ENCODE measurements around the gene EVA1A.
"Not testable (repeated sequence)": the region's sequence is repeated elsewhere in the genome, so short reads cannot be mapped to it uniquely, and the experiment has no call there.

EVA1A gene

DNA sequence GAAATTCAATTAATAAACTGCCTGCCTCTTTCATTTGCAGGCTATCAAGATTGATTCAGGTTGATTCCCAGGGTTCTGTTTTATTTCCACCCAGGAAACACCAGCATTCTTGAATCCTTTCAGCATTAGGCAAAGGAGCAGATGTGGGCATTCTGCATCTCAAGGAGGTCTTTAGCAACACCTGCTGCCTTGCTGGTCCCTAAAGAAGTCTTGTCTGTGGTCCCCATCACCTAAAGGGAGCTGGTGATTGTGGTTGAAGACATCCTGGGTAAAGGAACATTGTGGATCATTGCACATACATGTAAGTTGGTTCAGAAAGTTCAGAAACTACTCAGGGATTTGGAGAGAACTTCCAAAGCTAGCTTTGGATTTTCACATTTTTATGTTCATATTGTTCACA lies 78.3 kb downstream of the EVA1A start:
- no peak for DNase-seq (ENCODE audit: low spot score)

DNA sequence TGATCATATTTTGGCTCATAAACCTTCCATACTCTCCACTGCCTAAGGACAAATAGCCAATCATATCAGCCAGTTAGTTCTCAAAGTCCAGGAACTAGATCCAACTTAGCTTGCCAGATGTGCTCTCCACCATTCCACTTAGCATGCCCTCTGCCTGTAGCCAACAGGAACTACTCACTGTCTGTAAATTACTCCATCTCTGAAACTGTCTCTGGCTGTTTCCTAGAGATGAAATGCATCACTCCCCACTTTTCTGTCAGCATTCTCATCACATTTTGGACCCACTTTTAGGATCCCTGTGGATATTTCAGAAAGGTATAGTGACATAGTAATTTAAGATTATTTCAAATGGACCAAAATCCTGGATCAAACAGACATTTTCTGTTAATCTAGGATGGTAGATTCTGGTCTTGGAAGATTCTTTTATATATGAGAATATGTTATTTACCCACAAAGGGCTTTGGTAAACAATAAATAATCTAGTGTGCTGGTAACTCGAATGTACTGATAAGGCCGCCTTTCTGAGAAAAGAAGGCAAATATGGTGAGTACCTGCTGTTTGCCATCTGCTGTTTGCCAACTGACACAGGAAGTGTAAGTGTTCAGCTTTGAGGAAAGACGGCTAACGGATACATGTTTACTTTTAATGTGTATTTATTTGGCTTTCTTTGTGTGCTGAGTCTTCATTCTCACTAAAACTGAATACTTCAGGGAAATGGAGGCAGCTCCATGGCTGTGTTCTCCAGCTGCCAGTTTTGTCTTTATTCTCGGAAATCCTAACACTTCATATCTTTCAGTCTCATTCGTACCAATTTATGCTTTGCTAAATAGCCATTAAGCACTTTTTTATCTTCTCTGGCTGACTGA lies 79.5 kb downstream of the EVA1A start:
- DNase-seq (ENCODE audit: low spot score): no peak

DNA sequence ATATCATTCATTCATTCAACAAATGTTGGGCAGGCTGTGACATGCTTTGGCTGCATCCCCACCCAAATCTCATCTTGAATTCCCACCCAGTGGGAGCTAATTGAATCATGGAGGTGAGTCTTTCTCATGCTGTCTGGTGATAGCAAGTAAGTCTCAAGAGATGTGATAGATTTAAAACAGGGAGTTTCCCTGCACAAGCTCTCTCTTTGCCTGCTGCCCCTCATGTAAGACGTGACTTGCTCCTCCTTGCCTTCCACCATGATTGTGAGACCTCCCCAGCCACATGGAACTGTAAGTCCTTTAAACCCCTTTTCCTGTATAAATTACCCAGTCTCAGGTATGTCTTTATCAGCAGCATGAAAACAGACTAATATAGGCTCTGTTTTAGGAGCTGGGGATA lies 83.0 kb downstream of the EVA1A start:
- not testable (repeated sequence) for DNase-seq (ENCODE audit: low spot score)

DNA sequence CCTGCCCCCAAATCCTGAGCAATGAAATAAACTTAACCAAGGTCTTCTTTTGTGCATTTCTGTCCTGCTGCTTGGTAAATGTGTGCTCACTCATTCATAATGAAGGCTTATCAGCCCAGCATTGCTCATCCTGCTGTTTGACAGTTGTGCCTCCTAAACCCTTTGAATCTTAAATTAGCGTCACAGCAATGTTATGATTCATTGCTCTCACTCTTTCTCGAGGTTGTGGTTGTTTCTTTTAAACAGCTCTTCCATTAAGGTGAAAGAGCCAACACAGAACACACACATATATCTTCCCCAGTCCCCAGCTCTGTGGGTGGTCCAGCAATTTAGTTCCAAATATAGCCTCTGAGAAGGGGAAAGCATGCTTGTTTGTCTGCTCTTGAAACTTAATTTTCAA lies 84.0 kb downstream of the EVA1A start:
- DNase-seq (ENCODE audit: low spot score): no peak

DNA sequence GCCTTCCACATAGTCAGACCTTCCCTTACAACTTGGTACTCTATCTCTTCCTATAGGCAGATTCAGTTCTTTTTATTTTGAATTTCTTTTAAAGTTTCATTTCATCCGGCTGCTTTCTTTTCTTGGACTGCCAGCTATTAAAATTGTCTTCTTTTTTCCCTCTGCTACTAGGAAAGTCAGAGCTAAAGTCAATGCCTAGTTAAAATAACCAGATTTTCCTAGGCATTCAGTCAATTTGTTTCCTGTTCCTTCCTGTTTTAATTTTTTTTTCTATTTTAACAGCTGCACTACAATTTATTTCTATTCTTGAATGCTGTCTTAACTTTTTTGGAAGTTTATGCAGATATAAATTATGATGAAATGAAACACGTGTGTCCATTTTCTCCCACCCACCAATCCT lies 84.8 kb downstream of the EVA1A start:
- no peak for DNase-seq (ENCODE audit: low spot score)

DNA sequence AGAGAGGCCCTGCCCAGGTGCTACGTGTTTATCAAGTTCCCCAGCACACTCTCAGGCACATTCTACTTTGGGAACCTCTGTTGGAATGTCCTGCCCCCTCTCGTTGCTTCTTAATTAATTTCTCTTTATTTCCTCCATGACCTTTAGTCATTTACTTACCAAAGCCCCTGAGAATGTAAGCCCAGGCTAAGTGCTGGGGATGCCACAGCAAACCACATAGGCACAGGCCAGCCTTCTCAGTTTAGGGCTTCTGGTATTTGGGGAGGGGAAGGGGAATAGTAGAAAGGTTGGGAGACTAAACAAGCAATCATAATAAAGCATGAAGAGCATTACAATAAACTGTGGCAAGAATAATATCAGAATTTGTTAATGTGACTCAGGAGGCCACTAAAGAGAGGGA lies 85.7 kb downstream of the EVA1A start:
- DNase-seq (ENCODE audit: low spot score): no peak

DNA sequence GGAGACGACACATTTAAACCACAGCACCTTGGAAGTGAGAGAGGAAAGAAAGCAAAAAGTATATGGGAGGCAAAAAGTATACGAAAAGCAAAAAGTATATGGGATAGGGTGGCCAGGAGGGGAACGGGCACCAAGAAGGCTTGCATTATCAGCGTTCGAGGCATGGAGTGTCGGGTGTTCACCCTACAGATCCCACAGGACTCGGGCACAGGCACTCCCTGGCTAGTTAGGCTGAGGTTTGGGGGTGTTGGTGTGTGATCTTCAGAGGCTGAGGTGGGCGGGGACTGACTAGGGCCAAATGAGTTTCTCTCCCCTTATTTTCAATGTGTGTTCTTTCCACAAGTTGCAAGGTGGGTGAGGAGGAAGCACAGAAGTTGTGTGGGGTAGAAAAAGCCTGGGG lies 86.6 kb downstream of the EVA1A start:
- no peak for DNase-seq (ENCODE audit: low spot score)

DNA sequence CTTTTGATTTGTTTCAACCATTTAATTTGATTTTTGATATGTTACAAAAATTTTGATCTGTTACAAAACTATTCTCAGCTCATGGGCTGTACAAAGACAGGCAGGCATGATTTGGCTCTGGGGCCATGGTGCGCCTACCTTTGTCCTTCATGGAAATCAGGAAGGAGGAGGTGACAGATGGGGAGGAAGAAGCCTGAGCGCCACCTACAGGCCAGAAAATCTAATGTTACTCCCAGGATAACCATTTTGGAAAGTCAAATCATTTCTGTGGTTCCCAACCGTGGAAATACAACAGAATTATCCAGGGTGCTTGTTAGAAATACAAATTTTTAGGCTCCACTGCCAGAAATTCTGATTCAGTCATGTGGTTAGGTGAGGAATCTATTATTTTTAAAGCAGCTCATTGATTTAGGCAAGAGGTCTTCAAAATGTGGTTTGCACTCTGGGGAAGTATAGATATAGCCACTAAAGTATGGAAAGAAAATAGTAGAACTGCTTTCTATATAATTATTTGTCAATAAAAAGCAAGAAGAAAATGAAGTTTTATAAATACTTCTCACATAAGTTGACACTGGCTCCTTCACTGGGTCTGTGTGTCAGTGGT lies 93.9 kb downstream of the EVA1A start:
- no peak for DNase-seq (ENCODE audit: low spot score)

DNA sequence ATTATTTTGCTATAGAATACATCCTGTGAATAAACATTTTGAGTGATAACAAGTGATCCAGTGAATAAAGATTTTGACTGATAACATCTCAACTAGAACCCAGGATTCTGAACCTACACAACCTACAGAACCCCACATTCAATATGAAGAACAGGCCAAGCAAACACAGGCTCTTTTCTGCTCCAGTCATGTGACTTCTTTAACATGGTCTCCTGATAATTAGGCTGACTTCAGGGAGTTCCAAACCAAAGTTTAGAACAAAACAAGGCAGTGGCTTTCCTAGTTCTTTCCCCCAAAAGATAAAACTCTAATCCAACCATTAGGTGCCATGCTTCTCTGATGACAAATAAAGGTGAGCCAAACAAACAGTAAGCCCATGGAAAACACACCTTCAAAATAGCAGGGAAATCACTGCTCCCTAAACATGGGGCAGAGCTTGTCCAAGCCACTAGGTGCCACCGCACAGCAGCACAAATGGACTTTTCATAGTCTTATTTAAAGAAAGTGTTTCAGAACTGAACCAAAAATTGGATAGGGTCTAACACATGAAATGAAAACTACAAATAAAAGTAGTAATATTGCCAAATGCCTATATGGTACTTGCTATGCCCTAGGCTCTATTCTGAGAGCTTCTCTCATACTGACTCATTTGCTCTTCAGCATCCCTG lies 95.3 kb downstream of the EVA1A start:
- no peak for DNase-seq (ENCODE audit: low spot score)

DNA sequence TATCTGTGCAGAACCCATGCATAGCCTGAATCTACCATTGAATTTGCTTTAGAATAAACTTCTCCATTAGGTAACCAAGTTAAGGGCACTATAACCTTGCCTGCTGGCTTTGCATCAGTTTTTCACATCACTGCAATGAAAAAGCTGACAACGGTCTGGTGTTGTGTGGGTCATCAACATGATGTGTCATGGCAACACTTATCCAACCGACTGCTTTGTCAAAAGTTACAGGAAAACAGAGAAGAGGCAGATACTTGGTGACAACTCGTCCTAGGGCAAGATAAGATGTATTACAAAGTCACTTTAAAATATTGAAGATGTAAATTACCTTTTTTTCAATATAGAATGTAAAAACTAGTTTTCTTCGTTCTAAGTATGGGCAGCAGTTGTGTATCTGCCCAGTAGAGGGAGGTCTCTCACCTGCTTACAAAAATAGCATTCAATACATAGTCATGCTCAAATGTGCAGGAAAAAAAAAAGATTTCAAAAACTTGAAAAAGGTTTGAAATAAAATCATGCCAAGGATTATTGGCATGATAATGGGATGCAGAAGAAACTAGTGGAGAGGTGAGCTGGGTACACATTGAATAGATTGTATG lies 96.3 kb downstream of the EVA1A start:
- no peak for DNase-seq (ENCODE audit: low spot score)

DNA sequence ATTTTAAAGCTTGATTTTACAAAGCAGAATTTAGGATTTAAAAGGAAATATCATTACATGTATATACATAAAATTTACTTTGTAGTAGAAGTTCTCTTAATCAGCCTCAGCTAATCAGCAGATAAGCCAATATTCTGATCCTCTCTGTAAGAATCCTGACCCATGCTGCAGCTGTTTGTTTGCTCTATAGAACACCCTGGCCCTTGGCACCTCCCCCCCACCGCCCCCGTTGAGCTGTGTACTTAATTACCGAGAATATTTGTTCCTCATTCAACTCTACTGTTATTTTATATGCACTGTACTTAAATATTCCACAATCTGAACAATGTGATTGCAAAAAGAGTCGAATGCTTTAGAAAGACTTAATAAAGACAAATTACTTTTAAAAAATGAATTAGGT lies 98.0 kb downstream of the EVA1A start:
- no peak for DNase-seq (ENCODE audit: low spot score)

DNA sequence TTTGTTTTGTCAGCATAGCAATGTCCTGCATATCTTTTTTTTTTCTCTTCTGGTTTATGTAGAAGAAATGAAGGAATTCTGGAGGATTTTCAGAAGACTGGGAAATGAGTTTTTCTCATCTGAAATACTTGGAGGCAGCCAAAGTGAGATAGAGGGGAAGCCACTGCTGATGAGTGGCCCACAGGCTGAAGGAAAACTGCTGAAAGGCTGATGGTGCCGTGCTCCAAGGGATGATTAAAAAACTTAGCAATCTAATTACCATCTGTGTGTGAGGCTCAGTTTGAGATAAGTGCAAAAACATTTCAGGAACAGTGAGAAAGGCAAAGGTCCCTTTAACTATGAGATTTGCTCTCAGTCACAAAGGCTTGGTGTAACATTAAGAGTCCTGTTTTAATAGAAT lies 98.5 kb downstream of the EVA1A start:
- no peak for DNase-seq (ENCODE audit: low spot score)

DNA sequence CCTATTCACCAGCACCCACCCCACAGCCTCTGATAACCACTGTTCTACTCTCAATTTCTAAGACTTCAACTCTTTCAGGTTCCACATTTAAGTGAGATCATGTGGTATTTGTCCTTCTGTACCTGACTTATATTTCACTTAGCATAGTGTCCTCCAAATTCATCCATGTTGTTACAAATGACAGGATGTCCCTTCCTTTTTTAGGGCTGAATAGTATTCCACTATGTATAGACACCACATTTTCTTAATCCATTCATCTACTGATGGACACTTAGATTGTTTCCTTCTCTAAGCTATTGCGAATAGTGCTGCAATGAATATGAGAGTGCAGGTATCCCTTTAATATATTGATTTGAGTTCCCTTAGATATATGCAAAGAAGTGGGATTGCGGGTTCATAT lies 100.1 kb downstream of the EVA1A start:
- no peak for DNase-seq (ENCODE audit: low spot score)

DNA sequence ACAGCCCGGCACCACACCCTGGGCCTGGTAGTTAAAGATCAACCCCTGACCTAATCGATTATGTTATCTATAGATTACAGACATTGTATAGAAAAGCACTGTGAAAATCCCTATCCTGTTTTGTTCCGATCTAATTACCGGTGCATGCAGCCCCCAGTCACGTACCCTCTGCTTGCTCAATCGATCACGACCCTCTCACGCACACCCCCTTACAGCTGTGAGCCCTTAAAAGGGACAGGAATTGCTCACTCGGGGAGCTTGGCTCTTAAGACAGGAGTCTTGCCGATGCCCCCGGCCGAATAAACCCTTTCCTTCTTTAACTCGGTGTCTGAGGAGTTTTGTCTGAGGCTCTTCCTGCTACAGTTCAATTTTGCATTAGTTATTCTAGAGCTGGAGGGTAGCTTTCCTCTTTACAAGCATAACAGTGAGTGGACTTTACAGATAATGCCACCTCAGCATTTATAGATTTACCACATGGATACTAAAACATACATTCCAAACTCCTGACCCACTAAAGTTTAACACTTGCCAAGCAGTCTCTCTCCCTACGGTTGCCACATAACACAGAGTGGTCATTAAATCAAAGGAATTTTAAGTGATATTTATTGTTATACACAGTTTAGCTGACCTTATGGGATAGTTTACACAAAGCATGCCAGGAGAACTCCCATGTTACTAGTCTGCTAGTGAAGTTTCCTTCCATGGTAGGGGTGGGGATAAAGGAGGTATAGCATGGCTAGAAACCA lies 101.0 kb downstream of the EVA1A start:
- DNase-seq (ENCODE audit: low spot score): no peak

DNA sequence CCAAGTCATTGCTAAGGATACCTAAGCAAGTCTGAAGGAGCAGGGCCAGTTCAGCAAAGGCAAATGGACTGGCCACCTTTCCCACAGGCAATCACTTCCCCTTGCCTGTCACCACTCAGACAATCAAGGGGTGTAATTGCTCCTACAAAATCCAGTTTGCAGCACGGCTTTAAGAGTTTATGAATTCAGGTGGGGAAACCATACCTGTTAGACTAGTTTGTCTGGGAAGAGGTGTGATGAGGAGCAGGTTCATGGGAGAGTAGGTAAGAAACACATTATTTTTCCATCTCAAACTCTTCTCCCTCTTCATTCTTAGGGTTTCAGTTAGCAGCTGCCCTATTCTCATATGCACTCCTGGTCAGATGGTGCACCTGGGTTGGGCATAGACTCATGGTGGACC lies 102.5 kb downstream of the EVA1A start:
- no peak for DNase-seq (ENCODE audit: low spot score)

DNA sequence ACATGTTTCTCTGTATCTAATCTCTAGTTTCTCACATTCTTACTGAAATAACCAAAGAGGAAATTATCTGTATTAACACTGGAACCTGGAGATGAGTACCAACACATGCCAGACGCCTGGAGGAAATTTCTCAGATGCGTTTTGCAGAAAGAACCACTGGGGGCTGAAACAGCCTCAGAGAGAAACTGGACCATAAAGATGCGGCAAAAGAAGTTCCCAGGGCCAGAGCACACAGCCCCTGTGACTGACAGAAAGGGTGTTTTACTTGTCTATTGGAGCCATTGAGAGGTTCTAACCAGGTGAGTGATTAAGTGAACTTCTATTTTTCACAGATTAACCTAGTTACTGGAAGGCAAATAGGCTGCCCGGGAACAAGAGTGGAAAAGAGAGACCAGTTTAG lies 103.9 kb downstream of the EVA1A start:
- DNase-seq (ENCODE audit: low spot score): no peak

DNA sequence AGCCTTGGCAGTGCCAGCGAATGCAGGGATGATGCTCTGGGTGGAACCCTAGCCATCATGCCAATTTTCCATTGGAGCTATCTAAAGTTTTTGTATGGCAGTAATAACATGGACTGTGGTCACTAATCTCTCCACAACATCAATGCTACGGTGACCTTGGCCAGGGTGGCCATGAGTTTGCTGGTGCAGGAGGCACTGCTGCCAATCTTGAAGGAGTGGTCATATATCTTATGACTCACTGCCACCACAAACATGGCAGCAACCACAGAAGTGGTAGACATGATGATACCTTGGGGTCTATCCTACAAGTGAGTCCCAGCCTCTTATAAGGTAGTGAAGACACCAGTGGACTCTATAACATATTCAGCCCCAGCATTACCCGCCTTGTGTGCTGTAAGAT lies 104.6 kb downstream of the EVA1A start:
- no peak for DNase-seq (ENCODE audit: low spot score)

DNA sequence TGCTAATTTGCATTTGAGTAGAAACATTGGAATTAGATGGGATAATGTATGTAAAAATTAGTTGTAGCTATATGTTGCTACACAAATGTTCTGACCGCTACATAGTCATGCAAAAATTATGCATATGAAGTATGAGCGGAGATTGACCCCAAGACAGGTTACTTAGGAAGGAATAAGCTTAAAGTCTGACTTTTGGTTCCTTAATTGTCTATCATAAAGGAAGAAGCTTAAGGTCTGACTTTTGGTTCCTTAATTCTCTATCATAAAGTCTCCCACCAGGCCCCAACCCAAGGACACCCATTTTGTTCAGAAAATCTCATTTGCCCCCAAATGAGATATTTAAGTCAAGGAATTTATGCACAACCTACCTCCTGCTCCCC lies 106.5 kb downstream of the EVA1A start:
- DNase-seq (ENCODE audit: low spot score): no peak

DNA sequence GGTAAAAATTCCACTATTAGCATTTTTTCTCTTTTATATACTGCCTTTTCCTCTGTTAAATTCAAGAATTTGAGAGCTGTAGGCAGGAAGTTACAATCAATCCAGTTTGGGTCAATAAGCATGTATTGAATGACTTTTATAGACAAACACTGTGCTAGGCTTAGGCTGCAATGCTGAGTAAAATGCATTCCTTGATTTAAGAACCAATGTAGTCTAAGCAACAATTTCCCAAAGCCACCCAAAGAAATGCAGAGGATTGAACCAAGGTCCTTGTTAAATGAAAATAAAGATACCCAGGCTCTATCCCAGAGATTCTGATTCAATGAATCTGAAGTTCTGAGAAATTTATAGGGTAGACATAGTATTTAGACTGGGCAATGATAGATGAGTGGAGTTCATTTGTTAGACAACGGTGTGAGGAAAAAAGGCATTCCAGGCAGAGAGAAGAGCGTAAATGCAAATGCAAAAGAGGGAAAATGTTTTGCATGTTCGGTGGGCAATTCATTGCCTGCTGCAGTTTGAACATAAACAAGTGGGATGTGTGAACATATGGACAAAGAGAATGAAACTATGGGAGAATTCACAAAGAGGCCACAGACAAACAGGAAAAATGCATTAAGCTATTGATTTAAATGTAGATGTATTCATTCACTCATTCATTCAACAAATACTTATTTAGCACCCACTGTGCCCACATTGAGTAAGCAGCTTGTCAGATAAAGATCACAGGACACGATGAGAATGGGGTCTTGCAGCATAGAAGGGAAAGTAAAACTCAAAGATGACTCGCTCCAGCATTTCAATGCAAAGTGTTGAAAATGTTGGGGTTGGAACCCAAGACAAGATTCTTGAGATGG lies 107.1 kb downstream of the EVA1A start:
- DNase-seq (ENCODE audit: low spot score): no peak

DNA sequence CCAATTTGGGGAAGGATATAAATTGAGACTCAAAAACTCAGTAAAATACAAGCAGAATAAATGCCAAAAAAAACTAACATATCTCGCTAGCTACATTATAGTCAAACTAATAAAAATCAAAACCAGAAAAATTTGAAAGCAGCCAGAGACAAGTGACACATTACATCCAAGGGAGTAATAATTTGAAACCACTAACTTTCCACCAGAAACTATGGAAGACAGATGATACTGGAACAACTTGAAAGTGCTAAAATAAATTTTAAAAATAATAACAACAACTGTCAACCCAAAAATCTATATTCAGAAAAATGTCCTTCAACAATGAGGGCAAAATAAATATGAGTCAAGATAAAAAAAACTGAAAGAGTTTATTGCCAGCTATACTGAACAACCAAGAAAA lies 110.7 kb downstream of the EVA1A start:
- no peak for DNase-seq (ENCODE audit: low spot score)

DNA sequence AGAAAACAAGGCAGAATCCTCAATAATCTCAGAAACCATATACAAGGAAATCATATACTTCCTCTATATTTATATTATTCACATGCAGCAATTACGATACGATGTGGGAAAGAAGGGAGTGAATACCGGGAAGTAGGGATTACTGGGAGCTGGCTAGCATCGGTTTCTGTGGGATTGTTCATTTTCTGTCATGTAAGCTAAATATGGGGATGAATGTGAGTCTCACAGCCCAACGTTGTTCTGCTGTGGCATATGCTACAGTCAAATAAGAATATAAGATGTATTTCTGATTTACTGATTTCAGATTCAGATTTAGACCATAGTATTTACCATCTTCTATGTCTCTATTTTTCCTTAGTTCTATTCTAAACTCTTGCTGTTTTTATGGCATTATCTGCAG lies 113.6 kb downstream of the EVA1A start:
- DNase-seq (ENCODE audit: low spot score): no peak

All from HuH-7.5 (cell line).